Measurements from ENCODE around the gene PANX1. TPM values are rescaled to one million over a fixed set of nuclear protein-coding genes. Genes with fewer than 3 reads are reported as not detected.

Gene PANX1
- total RNA-seq, 1 experiment from 2014 or later = 59.3 TPM

DNA sequence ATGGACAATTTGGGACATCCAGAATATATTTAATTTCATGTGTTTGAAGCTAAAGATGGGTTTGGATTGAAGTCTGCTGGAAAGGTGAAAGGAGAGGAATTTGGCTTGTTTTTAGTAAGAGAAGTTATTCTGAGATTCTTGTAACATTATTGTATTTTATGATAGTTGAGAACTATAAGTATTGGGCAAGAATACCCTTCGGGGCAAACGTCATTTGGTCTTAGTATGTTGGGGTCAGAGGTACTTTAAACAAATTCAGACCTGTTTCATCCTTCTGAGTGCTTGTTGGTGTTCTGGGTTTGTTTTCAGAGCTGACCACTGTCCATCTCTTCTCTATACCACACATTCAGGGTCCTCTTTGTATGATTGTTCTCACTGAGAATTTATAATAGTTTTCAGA is 19.5 kb downstream of the PANX1 start:
- Histone ChIP-seq H3K9me3 (ENCODE audit: control insufficient read depth, insufficient read depth, low read depth, low read length) (no peaks in the 10 kb centered on the region), H3K4me3 (ENCODE audit: low read depth in 2 of 2, low read length in 2 of 2) (no peak overlapping the region), H3K36me3 (ENCODE audit: control insufficient read depth, insufficient read depth, low read length) (no peaks in the 10 kb centered on the region), H3K27me3 (ENCODE audit: control insufficient read depth, insufficient read depth, low read length) (no peaks in the 10 kb centered on the region), H3K4me1 (ENCODE audit: control insufficient read depth, insufficient read depth, low read length) (peaks cover 56% of the 10 kb centered on the region), H3K27ac (ENCODE audit: low read length) (no peak overlapping the region)
- ChIA-PET CTCF (no interaction called here), POLR2A (no interaction called here)
- TF ChIP-seq POLR2AphosphoS5 (IDR thresholded peaks at IDR 0.05; ENCODE audit: low read depth, low read length) (no peak), SIN3A (IDR thresholded peaks at IDR 0.05; ENCODE audit: borderline replicate concordance, insufficient read depth, low read depth, low read length) (no peak), REST (IDR thresholded peaks at IDR 0.05; ENCODE audit: insufficient read depth in 1 of 2, low read depth in 2 of 2, low read length in 1 of 2) (no peak), CTCF (IDR thresholded peaks at IDR 0.05) (no peak), TCF7L2 (IDR thresholded peaks at IDR 0.05; ENCODE audit: low read depth, low read length) (no peak)
- intact Hi-C loops (cut with micrococcal nuclease; ENCODE audit: unreplicated experiment) = no loop called here
- ATAC-seq (no peak), DNase-seq (ENCODE audit: low read depth, low spot score) (no peak)
- BruUV-seq (replicated peaks) = no TSS peak
- in situ Hi-C loops (cut with HindIII; ENCODE audit: low pct_unique_long_range_greater_than_20kb, low sequenced_read_pairs) = no loop called here

DNA sequence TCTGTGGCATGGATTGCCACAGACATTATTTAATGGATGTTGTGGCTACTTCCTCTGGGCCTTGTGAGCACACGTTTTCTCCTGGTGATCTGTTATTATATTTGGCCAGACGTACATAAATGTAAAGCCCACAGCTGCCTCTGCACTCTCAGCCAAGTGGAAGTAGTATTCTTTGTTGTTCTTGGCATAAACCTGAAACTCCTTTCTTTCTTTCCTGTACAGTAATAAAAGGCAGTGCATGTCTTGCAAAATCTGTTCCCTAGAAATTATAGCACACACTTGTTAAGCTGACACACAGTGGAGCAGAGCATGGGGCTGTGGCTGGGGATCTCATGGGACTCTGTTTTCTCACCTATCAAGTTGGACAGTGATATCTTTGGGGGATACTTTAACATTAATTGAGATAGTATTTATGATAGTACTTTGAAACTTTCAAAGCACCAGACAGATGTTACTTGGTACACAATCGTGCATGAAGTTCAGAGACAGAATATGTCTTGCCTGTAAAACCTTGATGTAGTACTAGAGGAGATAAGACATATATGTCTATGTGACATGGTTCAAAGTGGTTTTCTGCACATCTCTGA is 20.9 kb downstream of the PANX1 start:
- no peaks in the 10 kb centered on the region for H3K9me3 ChIP-seq (ENCODE audit: control insufficient read depth, insufficient read depth, low read depth, low read length)
- in situ Hi-C loops (cut with HindIII; ENCODE audit: low pct_unique_long_range_greater_than_20kb, low sequenced_read_pairs) (no loop called here), intact Hi-C loops (cut with micrococcal nuclease; ENCODE audit: unreplicated experiment) (no loop called here)
- BruUV-seq (replicated peaks) = no TSS peak
- no peaks in the 10 kb centered on the region for H3K36me3 ChIP-seq (ENCODE audit: control insufficient read depth, insufficient read depth, low read length)
- ChIA-PET POLR2A (no interaction called here), CTCF (no interaction called here)
- DNase-seq (ENCODE audit: low read depth, low spot score) (no peak), ATAC-seq (no peak)
- H3K27me3 ChIP-seq (ENCODE audit: control insufficient read depth, insufficient read depth, low read length) = no peaks in the 10 kb centered on the region
- no peak for TF ChIP-seq POLR2AphosphoS5 (IDR thresholded peaks at IDR 0.05; ENCODE audit: low read depth, low read length)
- TF ChIP-seq SIN3A (IDR thresholded peaks at IDR 0.05; ENCODE audit: borderline replicate concordance, insufficient read depth, low read depth, low read length) = no peak
- no peak for TF ChIP-seq REST (IDR thresholded peaks at IDR 0.05; ENCODE audit: insufficient read depth in 1 of 2, low read depth in 2 of 2, low read length in 1 of 2)
- TF ChIP-seq CTCF (IDR thresholded peaks at IDR 0.05) = no peak
- no peak for TF ChIP-seq TCF7L2 (IDR thresholded peaks at IDR 0.05; ENCODE audit: low read depth, low read length)
- no peak overlapping the region for H3K4me3 ChIP-seq (ENCODE audit: low read depth in 2 of 2, low read length in 2 of 2)
- H3K27ac ChIP-seq (ENCODE audit: low read length) = no peak overlapping the region
- peaks cover 67% of the 10 kb centered on the region for H3K4me1 ChIP-seq (ENCODE audit: control insufficient read depth, insufficient read depth, low read length)
